ENCODE data around the gene GABRQ.
"Not testable (repeated sequence)": the region's sequence is repeated elsewhere in the genome, so short reads cannot be mapped to it uniquely, and the experiment has no call there.

GRCh38 chrX:152681012-152681411 is 43.3 kb downstream of the GABRQ start:
- TF ChIP-seq, protein P1, sequence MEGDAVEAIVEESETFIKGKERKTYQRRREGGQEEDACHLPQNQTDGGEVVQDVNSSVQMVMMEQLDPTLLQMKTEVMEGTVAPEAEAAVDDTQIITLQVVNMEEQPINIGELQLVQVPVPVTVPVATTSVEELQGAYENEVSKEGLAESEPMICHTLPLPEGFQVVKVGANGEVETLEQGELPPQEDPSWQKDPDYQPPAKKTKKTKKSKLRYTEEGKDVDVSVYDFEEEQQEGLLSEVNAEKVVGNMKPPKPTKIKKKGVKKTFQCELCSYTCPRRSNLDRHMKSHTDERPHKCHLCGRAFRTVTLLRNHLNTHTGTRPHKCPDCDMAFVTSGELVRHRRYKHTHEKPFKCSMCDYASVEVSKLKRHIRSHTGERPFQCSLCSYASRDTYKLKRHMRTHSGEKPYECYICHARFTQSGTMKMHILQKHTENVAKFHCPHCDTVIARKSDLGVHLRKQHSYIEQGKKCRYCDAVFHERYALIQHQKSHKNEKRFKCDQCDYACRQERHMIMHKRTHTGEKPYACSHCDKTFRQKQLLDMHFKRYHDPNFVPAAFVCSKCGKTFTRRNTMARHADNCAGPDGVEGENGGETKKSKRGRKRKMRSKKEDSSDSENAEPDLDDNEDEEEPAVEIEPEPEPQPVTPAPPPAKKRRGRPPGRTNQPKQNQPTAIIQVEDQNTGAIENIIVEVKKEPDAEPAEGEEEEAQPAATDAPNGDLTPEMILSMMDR (IDR thresholded peaks at IDR 0.05) = not testable (repeated sequence)
- TF ChIP-seq POLR2A (IDR thresholded peaks at IDR 0.05) = not testable (repeated sequence)

All from uterus (tissue), 2 donors.